Measurements from ENCODE around the gene DIP2C.
"Not testable (repeated sequence)": the region's sequence is repeated elsewhere in the genome, so short reads cannot be mapped to it uniquely, and the experiment has no call there.

Gene DIP2C

DNA sequence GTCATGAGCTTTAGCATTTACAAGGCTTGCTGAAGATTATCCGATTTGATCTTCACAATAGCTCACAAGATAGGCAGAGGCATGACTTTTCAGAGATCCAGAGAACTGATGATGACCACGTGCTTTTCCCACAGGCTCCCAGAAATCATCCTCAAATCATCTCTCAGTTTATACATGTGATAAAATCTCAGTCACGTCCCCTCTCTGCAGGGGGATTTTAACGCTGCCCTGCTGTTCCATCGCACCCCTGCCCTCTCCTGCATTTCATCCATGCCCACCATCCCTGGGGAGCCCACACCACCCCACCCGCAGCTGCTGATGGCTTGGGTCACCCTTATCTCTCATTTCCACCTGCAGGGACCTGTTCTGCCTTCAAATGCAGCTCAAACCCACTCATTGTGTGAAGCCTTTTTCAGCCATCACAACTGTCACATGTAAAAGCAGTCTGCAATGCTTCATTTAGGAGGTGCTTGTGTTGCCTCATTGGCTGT is 141.8 kb downstream of the DIP2C start:
- DNase-seq = no peak

DNA sequence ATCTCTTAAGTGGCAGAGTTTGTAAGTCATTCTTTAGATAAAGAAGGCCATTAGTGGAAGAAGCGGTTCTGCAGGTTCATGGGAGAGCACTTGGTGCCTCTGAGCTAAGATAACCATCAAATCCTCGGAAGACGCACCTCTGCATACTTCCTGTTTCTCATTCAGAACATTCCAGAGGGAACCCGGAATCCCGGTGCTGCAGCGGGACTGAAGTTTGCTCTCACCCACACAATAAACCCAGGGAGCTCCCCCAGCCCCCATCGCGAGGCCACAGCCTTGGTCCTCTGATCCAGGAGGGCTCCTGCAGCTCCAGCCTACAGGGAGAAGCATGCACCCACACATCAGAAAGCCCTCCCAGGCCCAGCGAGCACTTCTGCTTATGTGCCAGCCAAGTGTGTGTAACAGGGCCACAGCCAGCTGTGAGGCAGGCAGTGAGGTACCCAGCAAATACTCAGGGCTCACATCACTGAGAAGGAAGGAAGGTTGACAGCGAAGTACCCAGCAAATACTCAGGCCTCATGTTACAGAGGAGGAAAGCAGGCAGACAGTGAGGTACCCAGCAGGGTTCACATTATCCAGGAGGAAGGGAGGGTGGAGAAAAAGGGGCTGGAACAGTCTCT is 142.4 kb downstream of the DIP2C start:
- DNase-seq = no peak

DNA sequence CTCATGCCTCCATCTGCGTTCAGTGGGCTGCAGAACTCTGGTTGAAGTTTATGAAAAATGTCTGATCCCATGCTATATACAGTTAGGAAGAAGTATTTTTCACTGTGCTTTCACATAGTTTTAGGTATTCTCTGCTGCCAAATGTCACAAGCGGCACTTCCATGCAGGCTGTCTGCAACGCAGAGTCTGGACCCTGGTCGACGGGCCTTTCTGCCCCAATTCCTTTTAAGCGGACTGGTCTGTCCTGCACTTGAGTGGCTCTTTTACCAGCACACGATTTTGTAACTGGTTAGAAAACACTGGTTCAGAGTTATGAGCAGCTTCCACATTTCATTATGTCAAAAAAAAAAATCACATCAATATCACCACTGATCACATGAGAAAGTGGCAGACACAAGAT is 143.0 kb downstream of the DIP2C start:
- no peak for DNase-seq

DNA sequence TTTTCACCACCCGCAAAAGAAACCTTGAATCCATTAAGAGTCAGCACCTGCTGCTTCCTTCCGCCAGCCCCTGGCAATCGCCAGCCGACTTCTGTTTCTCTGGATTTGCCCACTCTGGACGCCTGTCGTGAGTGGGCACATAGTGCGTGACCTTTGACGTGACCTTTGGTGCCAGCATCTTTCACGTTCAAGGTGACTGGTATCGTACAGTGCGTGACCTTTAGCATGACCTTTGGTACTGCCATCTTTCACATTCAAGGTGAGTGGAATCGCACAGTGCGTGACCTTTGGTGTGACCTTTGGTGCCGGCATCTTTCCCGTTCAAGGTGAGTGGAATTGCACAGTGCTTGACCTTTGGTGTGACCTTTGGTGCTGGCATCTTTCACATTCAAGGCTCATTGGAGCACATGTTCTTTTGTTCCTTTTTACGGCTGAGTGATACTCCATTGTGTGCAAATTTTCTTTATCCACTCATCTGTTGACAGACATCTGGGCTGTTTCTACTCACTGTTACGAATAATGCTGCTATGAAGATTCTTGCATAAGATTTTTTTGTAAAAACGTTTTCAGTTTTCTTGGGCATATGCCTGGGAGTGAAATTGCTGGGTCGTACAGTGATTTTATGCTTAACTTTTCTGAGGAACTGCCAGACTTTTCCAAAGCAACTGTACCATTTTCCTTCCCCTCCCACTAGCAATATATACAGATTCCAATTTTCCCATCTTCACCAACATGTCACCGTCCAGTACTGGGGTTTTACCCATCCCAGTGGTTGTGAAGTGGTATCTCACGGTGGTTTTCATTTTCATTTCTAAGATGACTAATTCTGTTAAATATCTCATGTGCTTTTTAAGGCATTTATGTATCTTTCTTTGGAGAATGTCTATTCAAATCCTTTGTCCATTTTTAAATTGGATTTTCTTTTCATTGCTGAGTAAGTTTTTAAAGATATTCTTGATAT is 145.3 kb downstream of the DIP2C start:
- no peak for DNase-seq

- DNase-seq = no peak
Observed at GRCh38 chr10:543131-543530, 146.3 kb downstream of the DIP2C start.

- no peak for DNase-seq
Observed at GRCh38 chr10:541750-542371, 147.6 kb downstream of the DIP2C start.

GRCh38 chr10:541041-541440 is 148.4 kb downstream of the DIP2C start:
- no peak for DNase-seq

GRCh38 chr10:538895-539294 is 150.6 kb downstream of the DIP2C start:
- no peak for DNase-seq

DNA sequence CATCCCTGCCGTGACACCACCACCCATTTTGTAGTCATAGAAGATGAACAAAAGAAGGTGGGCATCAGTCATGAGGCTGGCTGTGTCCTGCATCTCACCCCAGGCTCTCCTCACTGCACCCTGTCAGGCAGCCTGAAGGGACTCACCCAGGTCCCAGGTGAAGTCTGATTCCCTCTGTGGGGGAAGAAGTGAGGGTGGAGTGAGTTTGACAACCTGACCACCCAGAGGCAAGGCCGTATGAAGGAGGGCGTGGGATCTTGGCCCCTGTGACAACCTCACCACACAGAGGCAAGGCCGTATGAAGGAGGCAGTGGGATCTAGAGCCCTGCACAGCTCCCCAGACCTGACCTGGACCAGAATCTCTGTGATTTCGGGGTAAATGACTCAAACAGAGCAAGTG is 152.5 kb downstream of the DIP2C start:
- no peak for DNase-seq

- DNase-seq = no peak
Observed at GRCh38 chr10:536371-536925, 153.0 kb downstream of the DIP2C start.

GRCh38 chr10:535952-536351 is 153.5 kb downstream of the DIP2C start:
- no peak for DNase-seq

- DNase-seq = no peak
Observed at GRCh38 chr10:535051-535450, 154.4 kb downstream of the DIP2C start.

DNA sequence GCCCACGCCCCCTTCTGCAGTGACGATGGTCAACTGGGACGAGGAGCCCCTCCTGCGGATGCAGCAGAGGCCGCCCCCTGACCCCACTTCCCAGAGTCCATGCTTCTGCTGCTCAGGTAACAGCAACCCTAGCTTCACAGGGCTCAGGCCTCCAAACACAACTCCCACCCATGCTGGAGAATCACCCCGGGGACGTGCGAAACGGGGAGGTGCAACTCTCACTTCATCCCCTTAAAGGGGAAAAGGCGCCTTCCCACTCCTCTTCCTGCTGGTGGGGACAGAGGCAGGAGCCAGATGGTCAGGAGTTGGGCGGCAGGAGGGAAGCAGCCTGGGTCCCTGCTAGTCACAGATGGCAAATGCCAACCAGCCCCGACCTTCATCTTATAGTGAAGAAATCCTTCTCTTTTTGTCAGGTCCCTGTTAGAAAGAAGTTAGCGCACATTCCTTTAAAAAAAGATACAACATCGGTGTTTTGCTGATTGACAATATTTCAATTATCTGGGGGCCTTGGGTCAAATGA is 155.4 kb downstream of the DIP2C start:
- DNase-seq = no peak

DNA sequence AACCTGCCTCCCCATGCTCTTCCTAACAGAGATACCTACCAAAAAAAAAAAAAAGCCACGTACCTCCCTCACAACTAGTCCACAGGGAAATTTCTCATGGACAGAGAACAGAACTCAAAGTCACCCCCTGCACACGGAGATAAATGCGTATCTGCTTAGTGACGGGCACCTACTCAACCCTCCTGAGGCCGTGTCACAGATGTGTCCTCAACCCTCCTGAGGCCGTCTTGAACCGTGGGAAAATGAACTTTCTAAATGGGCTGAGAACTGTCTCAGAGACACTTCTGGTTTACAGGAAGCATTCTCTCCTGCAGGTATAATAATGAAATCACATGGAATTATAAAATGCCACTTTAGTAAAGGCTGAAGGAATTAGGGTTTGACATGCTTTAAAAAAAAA is 155.9 kb downstream of the DIP2C start:
- DNase-seq = no peak

- DNase-seq = no peak
Observed at GRCh38 chr10:533186-533585, 156.3 kb downstream of the DIP2C start.

DNA sequence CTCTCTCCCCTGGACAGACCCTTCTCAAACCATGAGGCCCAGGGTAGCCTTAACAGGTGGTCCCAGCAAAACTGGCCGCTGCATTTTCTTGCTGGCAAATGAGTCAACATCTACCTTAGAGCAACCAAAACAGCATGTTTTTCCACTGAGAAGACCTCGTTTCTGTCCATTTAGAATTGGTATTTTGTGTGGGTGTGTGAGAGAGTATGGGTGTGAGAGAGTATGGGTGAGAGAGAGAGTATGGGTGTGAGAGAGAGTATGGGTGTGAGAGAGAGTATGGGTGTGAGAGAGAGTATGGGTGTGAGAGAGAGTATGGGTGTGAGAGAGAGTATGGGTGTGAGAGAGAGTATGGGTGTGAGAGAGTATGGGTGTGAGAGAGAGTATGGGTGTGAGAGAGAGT is 157.1 kb downstream of the DIP2C start:
- DNase-seq = not testable (repeated sequence)

GRCh38 chr10:531541-531940 is 157.9 kb downstream of the DIP2C start:
- DNase-seq = no peak

DNA sequence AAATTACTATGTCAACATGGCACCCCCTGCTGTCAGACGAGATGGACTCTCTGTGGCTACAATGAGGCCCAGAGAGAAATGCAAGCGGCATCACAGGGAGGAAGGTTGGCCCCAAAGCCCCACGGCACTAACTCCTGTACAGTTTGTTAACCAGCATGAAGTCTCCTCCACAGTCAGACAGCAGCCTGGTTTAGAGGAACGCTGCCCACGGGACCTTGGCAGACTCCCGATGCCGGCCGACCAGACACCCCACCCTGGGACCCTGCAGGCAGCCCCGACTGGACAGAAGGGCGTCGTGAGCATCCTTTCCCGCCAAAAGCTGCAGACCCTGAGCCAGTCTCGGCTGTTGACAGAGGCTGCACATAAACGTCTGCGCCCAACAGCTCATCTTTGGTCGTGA is 158.8 kb downstream of the DIP2C start:
- no peak for DNase-seq

GRCh38 chr10:529468-530230 is 159.8 kb downstream of the DIP2C start:
- no peak for DNase-seq

DNA sequence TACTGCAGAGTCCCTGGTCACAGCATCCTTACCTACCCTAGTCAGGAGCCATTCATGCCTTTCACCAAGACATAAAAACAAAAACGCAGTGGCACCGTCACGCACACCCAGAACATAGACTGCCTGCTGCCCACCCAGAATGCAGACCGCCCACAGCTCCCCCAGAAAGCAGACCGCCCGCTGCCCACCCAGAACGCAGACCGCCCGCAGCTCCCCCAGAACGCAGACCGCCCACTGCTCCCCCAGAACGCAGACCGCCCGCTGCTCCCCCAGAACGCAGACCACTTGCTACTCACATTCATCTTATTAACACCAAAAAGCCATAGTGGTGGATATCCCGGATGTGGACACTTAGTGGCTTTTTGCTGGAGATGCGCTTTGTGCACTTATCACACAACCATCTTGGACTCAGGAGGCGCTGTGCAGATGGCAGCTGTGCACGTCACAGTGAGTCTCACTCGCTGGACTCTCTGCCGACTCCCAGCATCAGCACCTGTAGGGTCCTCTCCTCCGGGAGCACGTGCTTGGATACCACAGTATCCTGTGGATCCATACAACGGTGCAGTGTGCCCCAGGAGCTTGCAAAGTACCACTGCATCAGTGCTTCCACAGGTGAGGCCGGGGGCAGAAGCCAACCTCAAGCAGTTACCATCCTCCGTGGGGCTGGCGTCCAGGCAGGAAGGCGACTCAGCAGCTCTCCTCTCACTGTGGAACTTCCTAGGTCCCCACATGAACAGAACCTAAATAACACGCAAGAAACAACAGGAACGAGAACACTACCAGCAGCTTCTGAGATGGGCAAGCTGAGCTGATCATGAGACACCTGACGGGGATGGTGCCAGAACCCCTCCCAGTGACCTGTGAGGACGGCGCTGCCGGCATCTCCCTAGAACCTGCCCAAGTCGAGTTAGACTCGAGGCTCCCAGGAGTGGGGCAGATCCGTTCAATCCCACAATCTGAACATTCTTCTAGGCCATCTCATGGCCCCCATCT is 161.0 kb downstream of the DIP2C start:
- no peak for DNase-seq

DNA sequence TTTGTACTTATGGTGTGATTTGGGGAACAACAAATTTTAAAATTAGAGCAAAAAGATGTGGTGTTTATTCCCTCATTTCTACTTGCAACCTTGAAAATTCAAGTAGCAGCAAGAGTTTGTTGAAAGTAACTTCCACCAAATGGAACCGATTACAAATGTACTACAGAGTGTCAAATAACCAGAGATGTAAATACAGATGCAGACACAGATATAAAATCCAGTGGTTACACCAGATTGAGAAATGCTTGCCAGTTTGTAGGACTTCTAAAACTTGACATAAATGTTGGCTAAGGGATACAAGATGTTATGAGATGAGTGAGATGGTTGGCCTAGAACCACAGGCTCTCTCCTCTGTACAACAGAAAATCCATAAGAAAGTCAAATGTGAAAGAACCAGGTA is 162.1 kb downstream of the DIP2C start:
- DNase-seq = no peak

Data from stimulated activated CD8-positive, alpha-beta memory T cell treated with anti-CD3 and anti-CD28 coated beads, Interleukin-4, amount 100 ng/mL, for 48 hours (primary cell).